Sciatic nerve (tissue), 2 donors: ENCODE measurements around the gene DUS1L. TPM values are rescaled to one million over a fixed set of nuclear protein-coding genes. Genes with fewer than 3 reads are reported as not detected.

Experiments
- ATAC-seq: fragments of 200-7000 bp; cut with Tn5 transposase; one replicate; pipeline ENCODE4 v1.9.1; 2020; ENCODE audit warnings: mild to moderate bottlenecking, moderate library complexity
- DNase-seq: peaks from one replicate; pipeline ENCODE4 v3.0.0-alpha.2; 2020; ENCODE audit warnings: low spot score
- intact Hi-C: fragments of 100-400 bp; cut with DNase I; formaldehyde crosslinking; loops from one replicate; pipeline ENCODE4 v1.14.2; 2022
- total RNA-seq: library from RNA; stranded (reverse); fragmentation: NEBNext Ultra II Directional; extraction: Animal tissue kit (Norgen Biotek cat#: 25700); gene quantifications from one replicate; pipeline ENCODE4 v1.2.1, GENCODE V29; 2021
- donor health status: DM: no; HTN: no; CAD: no.
- donor health status: DM: no; HTN: no; CAD: no.

The DUS1L gene
- total RNA-seq, 1 donor from 2014 or later: 57.1 TPM

- intact Hi-C loops: no loop called here
- ATAC-seq: no peak
- DNase-seq: no peak
Measured at GRCh38 chr17:82090549-82091263, 25.1 kb upstream of the DUS1L start.

- intact Hi-C loops: loop anchor here (10.0 kb wide), 1 partner anchor 55 kb away; the partner anchor contains the start of genes DCXR and RAC3
- DNase-seq (no peak), ATAC-seq (no peak)
Measured at GRCh38 chr17:82089723-82090548, 24.3 kb upstream of the DUS1L start.

GRCh38 chr17:82088838-82089722 is 23.5 kb upstream of the DUS1L start:
- DNase-seq (no peak), ATAC-seq (no peak)
- intact Hi-C loops: loop anchor here (10.0 kb wide), 1 partner anchor 54 kb away; the partner anchor contains the start of genes DCXR and RAC3

DNA sequence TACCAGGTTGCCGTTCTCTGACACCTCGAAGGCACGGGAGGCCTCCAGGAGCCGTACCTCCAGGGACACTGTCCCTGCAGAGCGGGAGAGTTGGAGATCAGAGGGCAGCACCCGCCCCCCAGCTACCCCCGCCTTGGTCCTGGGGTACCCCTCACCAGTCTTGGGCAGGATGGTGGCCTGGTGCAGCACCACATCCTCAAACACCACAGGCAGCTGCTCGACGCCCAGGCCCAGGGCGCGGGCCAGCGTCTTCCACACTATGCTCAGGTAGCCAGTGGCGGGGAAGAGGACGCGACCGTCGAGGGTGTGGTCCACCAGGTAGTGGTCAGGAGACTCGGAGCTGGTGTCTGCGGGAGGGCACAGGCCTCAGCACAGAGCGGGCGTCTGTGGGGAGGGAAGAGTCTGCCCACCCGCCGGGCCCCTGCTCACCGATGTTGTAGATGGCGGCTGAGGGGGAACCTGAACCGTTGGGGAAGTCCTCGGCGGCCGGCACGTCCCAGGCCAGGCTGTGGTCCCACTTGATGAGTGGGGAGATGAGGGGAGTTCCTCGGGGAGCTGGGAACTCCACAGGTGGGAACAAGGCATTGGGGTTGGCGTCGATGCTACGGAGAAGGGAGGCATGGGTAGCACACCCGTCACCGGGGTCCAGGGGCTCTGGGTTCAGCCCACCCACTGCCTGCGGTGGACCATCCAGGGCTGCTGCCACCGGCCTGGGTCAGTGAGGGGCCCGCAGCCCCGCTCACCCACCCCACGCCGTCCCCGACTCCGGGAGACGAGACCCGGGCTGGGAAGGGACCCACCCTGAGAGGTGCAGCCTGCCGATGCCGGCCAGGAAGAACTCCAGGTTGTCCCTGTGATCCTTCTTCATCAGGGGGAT is 22.6 kb upstream of the DUS1L start:
- intact Hi-C loops: loop anchor here (10.0 kb wide), 1 partner anchor 53 kb away; the partner anchor contains the start of genes DCXR and RAC3
- ATAC-seq (no peak), DNase-seq (no peak)

DNA sequence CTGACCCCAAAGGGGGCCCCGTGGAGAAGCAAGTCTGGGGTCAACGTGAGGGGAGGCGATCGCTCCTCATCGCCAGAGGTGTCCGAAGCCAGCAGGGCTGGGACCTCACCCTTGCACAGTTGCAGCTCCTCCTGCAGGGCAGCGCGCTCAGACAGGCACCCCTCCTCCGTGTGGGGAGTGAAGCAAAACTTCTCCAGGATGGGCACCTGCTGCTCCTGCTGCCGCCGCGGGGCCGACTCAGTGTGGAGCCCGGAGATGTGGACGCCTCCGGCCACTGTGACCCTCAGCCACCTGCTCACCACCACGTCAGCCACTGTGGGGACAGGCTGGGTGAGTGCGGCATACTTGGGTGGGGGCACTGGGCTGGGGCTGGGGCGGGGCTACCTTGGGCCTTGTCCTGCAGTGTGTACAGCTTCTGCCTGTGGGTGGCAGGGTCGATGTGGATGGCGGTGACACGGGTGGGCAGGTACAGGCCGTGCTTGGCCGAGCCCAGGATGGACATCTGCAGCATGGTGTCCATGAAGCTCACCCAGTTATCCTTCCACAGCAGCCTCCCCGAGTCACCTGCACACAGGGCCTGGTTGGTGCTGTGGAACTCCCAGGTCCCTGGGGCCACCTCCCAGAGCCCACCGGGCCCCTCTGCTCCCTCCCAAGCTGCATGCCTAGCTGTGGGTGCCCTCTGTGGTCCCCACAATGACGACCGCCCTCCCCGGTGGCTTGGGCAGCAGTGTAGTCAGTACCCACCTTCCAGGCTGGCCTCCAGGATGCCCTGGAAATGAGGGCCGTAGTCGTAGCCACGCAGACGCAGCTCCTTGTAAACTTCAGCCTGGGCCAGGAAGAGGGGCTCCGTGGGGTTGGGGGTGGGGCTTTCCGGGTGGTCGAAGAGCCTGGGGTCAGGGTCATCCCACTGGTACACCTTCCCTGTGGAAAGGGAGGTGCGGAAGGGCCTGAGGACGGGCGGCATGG is 21.6 kb upstream of the DUS1L start:
- intact Hi-C loops: loop anchor here (10.0 kb wide), 1 partner anchor 52 kb away; the partner anchor contains the start of genes DCXR and RAC3
- DNase-seq: no peak
- ATAC-seq: no peak

DNA sequence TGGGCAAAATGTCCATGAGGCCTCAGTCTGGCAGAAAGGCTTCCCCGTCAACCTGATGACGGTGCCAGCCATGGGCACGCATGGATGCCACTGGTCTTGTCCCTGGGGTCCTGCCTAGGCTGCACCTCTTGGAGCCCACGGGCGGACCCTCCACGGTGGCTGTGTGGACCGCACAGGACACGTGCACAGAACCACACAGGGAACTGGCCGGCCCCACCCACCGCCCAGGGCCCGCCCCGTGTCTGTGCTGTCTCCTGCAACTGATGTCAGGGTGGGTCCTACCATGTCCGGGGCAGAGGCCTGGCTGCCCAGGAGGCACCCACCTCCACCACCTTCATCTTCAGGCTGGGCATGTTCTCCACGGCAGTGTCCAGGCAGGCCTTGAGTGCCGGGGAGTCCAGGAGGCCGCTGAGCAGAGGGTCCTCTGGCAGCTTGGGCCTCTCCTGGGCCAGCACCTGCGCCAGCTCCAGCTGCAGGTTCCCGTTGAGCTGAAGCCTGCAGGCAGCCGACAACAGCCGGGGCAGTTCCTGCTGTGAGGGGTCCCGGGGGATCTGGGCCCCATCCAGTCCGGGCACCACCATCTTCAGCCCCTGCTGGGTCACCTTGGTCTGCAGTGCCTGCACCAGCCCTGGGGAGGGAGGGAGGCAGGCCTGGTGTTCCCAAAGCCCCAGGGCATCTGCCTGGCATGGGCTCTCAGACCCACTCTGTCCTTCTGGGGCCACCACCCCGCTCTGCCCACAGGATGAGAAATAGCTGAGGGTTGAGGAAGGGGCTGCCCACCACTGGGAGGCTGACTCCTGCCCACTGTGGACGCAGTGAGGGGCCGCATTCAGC is 20.5 kb upstream of the DUS1L start:
- no peak for ATAC-seq
- DNase-seq: no peak
- intact Hi-C loops: loop anchor here (10.0 kb wide), 1 partner anchor 51 kb away; the partner anchor contains the start of genes DCXR and RAC3

- intact Hi-C loops: loop anchor here (10.0 kb wide), 1 partner anchor 50 kb away; the partner anchor contains the start of genes DCXR and RAC3
- ATAC-seq (no peak), DNase-seq (no peak)
Measured at GRCh38 chr17:82085031-82085861, 19.6 kb upstream of the DUS1L start.

DNA sequence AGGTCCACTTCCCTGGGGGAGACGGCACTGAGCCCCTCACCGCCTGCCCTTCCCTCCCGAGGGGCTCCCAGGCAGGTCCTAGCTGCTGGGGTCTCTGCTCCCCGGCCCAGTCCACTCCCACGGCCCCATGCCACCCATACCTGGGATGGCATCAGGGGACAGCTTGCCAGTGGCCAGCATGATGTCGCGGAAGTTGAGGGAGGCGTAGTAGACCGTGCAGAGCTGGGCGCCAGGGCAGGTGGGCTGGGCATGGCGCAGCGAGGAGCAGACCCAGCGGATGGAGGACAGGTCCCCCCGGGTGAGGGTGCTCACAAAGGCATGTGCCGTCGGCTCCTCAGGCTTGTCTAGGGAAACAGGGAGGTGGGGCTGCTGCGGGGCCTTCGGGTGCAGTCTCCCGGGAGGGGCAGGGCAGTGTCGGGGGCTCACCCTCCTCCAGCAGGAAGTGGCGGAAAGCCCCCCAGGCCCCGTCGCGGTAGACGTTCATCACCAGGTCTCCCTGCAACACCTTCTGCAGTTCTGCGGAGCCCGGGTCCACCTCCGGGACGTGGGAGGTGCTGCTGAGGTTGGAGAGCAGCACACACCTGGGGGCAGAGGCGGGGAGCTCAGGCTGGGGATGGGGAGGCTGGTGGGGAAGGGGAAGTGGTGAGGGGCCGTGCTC is 18.9 kb upstream of the DUS1L start:
- no peak for DNase-seq
- intact Hi-C loops: loop anchor here (10.0 kb wide), 1 partner anchor 50 kb away; the partner anchor contains the start of genes DCXR and RAC3
- no peak for ATAC-seq

- intact Hi-C loops: loop anchor here (10.0 kb wide), 1 partner anchor 49 kb away; the partner anchor contains the start of genes DCXR and RAC3
- no peak for ATAC-seq
- DNase-seq: no peak
Measured at GRCh38 chr17:82083533-82084359, 18.1 kb upstream of the DUS1L start.

DNA sequence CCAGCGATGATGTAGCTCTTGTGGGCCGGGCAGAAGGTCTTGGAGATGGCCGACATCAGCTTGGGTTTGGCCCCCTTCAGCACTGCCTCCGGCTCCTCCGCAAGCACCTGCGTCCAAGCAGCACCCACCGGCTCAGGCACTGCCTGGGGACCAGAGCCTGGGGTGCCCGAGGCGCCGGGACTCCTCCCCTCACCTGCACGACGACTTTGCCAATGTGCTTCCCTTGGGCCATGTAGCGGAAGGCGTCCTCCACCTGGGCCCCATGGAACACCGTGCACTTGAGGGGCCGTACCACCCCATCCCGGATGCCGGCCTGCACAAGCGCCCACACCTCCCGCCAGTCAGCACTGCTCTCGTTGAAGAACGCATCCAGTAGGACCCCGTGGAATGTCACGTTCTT is 17.4 kb upstream of the DUS1L start:
- intact Hi-C loops: loop anchor here (10.0 kb wide), 1 partner anchor 48 kb away; the partner anchor contains the start of genes DCXR and RAC3
- DNase-seq (no peak), ATAC-seq (no peak)

GRCh38 chr17:82082456-82082855 is 16.9 kb upstream of the DUS1L start:
- DNase-seq: no peak
- intact Hi-C loops: loop anchor here (10.0 kb wide), 1 partner anchor 48 kb away; the partner anchor contains the start of genes DCXR and RAC3
- no peak for ATAC-seq

DNA sequence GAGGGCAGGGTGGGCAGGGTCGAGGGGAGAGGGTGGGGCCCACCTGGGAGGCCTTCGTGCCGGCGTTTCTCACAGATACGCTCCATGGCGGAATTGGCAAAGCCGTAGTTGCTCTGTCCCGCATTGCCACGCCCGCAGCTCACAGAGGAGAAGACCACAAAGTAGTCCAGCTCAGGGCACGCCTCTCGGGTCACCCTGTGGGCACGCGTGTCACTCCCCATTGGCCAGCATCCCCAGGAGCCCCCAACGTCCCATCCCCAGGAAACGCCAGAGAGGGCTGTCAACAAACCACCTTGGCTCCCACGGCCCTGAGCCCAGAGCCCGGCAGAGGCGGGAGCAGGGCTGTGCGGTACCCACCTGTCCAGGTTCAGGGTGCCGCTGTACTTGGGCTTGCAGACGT is 16.4 kb upstream of the DUS1L start:
- ATAC-seq (no peak), DNase-seq (no peak)
- intact Hi-C loops: loop anchor here (10.0 kb wide), 1 partner anchor 47 kb away; the partner anchor contains the start of genes DCXR and RAC3

GRCh38 chr17:82081546-82081945 is 15.9 kb upstream of the DUS1L start:
- DNase-seq (no peak), ATAC-seq (no peak)
- intact Hi-C loops: loop anchor here (10.0 kb wide), 1 partner anchor 47 kb away; the partner anchor contains the start of genes DCXR and RAC3
